ENCODE results near the gene CFP.

CFP gene

GRCh38 chrX:47579537-47579936, 50.2 kb downstream of the CFP start:
- no peak for TF ChIP-seq CTCF (IDR thresholded peaks at IDR 0.05; ENCODE audit: borderline replicate concordance, insufficient read depth, low read depth, low read length)
- no peak overlapping the region for H3K4me3 ChIP-seq (ENCODE audit: low read depth, low read length)

DNA sequence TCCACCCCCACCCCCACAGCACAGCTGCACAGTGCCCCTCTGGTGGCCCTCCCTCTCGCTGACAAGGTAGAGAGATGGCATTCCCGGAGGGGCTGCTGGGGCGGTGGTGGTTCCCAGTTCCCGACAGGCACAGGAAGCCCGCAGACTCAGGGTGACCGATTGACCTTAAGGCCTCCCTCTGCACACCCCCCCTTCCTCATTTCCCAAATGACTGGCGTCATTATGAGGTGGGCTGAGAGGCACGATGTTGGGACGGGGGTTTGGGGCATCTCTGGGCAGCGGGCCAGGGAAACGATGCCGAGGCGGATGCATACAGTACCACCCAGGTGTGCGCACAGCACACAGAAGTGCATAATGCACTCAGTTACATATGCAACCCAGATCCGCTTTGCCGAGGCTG, 51.0 kb downstream of the CFP start:
- no peak for TF ChIP-seq CTCF (IDR thresholded peaks at IDR 0.05; ENCODE audit: borderline replicate concordance, insufficient read depth, low read depth, low read length)
- no peak overlapping the region for H3K4me3 ChIP-seq (ENCODE audit: low read depth, low read length)

DNA sequence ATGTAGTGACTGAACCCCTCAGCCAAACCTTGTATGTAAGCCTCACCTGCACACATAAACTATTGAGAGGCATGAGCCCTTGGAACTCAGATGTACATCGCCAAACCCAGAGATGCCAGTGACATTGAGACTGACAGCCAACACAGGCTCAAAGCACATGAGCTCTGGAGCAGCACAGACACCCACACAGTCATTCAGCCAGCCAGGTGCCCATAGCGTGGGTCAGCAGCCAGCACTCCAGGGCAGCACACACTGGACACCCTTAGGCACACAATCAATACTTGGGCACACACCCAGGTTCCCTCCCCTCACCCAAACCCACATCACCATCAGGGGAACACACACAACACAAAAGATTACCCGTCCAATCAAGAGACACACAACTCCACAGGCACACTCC, 51.8 kb downstream of the CFP start:
- H3K4me3 ChIP-seq (ENCODE audit: low read depth, low read length), result no peak overlapping the region
- no peak for TF ChIP-seq CTCF (IDR thresholded peaks at IDR 0.05; ENCODE audit: borderline replicate concordance, insufficient read depth, low read depth, low read length)

DNA sequence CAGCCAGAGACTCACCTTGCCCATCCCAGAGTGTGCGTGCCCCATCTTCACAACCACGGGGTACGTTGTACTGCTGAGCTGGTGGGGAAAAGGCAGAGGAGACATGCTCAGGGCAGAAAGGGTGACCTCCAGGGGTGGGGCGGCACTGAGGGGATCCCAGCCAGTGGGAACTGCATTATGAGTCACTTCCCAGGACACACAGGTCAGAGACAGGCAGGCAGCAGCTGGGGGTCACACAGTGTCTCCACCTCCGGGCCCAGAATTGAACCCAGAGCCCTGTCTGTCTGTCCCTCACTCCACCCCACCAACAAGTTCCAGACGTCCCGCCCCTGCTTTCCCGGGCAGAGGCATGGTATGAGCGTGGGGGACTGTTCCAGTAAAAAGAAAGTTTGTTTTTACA, 52.3 kb downstream of the CFP start:
- H3K4me3 ChIP-seq (ENCODE audit: low read depth, low read length), result no peak overlapping the region
- no peak for TF ChIP-seq CTCF (IDR thresholded peaks at IDR 0.05; ENCODE audit: borderline replicate concordance, insufficient read depth, low read depth, low read length)

- no peak overlapping the region for H3K4me3 ChIP-seq (ENCODE audit: low read depth, low read length)
- no peak for TF ChIP-seq CTCF (IDR thresholded peaks at IDR 0.05; ENCODE audit: borderline replicate concordance, insufficient read depth, low read depth, low read length)
Measured at GRCh38 chrX:47576021-47576898, 53.5 kb downstream of the CFP start.

DNA sequence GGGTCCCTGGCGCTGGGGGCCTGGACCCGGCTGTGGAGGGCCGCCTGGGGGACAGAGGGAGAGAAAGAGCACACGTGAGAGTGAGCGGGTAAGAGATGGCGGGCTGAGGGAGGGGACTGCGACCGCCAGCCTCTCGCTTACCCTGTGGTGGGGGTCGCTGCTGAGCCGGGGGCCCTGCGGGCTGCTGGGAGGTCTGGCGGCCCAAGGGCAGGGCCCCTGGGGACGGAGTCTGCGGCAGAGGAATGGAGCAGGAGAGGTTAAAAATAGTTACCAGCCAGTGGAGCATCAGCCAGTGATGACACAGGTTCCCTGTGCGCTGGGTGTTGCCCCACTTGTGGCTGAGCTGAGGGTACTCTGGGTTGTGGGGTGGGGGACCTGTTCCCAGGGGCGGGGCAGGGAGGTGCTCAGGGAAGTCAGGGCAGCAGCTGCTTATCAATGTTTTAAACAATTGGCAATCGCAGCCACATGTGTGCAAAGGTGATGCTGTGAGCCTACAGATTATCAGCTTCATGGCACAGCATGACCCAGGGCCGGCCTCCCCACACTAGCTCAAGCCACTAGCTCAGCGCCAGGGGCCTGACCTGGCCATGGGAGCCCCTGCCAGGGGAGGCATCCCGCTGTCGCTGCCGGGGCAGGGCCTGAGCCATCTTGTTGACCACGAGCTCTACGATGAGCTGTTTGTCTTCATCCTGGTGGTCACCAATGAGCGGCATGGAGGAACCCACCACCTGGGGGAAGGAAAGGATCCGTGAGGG, 55.0 kb downstream of the CFP start:
- H3K4me3 ChIP-seq (ENCODE audit: low read depth, low read length), result no peak overlapping the region
- no peak for TF ChIP-seq CTCF (IDR thresholded peaks at IDR 0.05; ENCODE audit: borderline replicate concordance, insufficient read depth, low read depth, low read length)
